HG03469 (cell line): ENCODE results near the gene SAMM50.
"Not testable (repeated sequence)": the region's sequence is repeated elsewhere in the genome, so short reads cannot be mapped to it uniquely, and the experiment has no call there.

Experiments used
- ATAC-seq: cut with Tn5 transposase; IDR thresholded peaks from one replicate; pipeline ENCODE4 v1.9.1; 2021; ENCODE audit warnings: mild to moderate bottlenecking, moderate library complexity, moderate number of reproducible peaks; ENCODE audit not compliant: unreplicated experiment

SAMM50 gene

GRCh38 chr22:43999378-43999777 lies 44.1 kb downstream of the SAMM50 start:
- ATAC-seq, result no peak

GRCh38 chr22:44000123-44000522 lies 44.9 kb downstream of the SAMM50 start:
- no peak for ATAC-seq

- no peak for ATAC-seq
These were observed 46.3 kb downstream of the SAMM50 start for GRCh38 chr22:44001521-44001920.

GRCh38 chr22:44002324-44002723 lies 47.1 kb downstream of the SAMM50 start:
- no peak for ATAC-seq

- ATAC-seq, result no peak
These were observed 47.8 kb downstream of the SAMM50 start for GRCh38 chr22:44002997-44003396.

- no peak for ATAC-seq
These were observed 48.3 kb downstream of the SAMM50 start for GRCh38 chr22:44003405-44004103.

- no peak for ATAC-seq
These were observed 48.8 kb downstream of the SAMM50 start for GRCh38 chr22:44004104-44004460.

- no peak for ATAC-seq
These were observed 50.3 kb downstream of the SAMM50 start for GRCh38 chr22:44005524-44005923.

GRCh38 chr22:44012162-44012561 lies 56.9 kb downstream of the SAMM50 start:
- no peak for ATAC-seq

GRCh38 chr22:44012591-44012990 lies 57.3 kb downstream of the SAMM50 start:
- no peak for ATAC-seq

- ATAC-seq, result no peak
These were observed 59.0 kb downstream of the SAMM50 start for GRCh38 chr22:44014241-44014640.

GRCh38 chr22:44016586-44016985 lies 61.3 kb downstream of the SAMM50 start:
- ATAC-seq, result not testable (repeated sequence)

- no peak for ATAC-seq
These were observed 63.4 kb downstream of the SAMM50 start for GRCh38 chr22:44018594-44018993.

GRCh38 chr22:44019416-44019815 lies 64.2 kb downstream of the SAMM50 start:
- no peak for ATAC-seq

- ATAC-seq, result no peak
These were observed 64.6 kb downstream of the SAMM50 start for GRCh38 chr22:44019846-44020245.

GRCh38 chr22:44020981-44021380 lies 65.7 kb downstream of the SAMM50 start:
- ATAC-seq, result no peak

- ATAC-seq, result no peak
These were observed 68.4 kb downstream of the SAMM50 start for GRCh38 chr22:44023404-44024287.

- no peak for ATAC-seq
These were observed 69.2 kb downstream of the SAMM50 start, which contains the start of gene PARVB for GRCh38 chr22:44024288-44024921. Gene PARVB (plus strand): TSS chr22:44024302. CDS start chr22:44024340, 38 bp downstream.

GRCh38 chr22:44025171-44026065 lies 70.2 kb downstream of the SAMM50 start:
- no peak for ATAC-seq

- no peak for ATAC-seq
These were observed 70.9 kb downstream of the SAMM50 start for GRCh38 chr22:44026066-44026629.
